HG02571 (cell line): Measurements from ENCODE around the gene LMAN1L.
"Not testable (repeated sequence)": the region's sequence is repeated elsewhere in the genome, so short reads cannot be mapped to it uniquely, and the experiment has no call there.

ENCODE experiments used
- ATAC-seq: cut with Tn5 transposase; IDR thresholded peaks from one replicate; pipeline ENCODE4 v1.9.1; 2021; ENCODE audit warnings: mild to moderate bottlenecking, moderate library complexity; ENCODE audit not compliant: unreplicated experiment

LMAN1L gene

DNA sequence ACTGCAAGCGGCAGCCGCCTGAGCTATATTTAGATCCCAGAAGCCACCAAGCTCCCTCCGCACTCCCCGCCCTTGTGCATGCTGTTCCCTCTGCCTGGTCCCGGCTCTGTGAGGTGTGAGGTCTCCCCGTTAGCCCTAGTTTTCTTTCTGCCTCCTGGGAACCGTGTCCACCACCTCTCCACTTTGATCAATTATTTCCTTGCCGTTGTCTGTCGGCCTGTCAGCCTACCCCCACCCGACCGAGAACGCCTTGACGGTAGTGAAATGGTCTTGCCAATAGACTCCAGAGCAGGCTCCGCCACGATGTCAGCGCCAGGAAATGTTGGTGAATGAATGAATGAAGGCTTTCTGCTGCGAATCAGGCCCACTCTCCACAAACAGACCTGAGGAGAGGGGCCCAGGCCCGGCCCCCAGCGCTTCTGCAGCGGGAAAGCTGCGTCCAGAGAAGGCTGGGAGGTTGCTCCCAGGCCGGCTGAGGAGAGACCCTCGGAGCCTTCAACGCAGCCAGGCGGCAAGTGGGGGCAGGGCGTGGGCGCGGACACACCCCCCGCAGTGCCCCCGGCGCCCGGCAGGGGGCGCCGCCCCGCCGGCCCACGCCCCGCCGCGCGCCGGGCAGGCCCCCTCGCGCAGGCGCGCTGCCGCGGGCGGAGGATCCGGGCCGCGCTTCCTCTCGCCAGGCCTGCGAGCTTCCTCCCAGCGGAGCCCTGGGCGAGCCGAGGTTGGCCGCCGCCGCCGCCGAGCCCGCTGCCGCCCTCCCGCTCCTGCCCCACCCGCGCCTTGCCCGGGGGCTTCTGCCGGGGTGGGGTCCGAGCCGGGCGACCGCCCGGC, 31.0 kb upstream of the LMAN1L start, which contains the start of gene CSK:
Gene CSK (plus strand): TSS at position 650 of the 828 bp plus-strand sequence. CDS start 16,218 bp downstream, outside the sequence.
- peak; percentile 33 for ATAC-seq

DNA sequence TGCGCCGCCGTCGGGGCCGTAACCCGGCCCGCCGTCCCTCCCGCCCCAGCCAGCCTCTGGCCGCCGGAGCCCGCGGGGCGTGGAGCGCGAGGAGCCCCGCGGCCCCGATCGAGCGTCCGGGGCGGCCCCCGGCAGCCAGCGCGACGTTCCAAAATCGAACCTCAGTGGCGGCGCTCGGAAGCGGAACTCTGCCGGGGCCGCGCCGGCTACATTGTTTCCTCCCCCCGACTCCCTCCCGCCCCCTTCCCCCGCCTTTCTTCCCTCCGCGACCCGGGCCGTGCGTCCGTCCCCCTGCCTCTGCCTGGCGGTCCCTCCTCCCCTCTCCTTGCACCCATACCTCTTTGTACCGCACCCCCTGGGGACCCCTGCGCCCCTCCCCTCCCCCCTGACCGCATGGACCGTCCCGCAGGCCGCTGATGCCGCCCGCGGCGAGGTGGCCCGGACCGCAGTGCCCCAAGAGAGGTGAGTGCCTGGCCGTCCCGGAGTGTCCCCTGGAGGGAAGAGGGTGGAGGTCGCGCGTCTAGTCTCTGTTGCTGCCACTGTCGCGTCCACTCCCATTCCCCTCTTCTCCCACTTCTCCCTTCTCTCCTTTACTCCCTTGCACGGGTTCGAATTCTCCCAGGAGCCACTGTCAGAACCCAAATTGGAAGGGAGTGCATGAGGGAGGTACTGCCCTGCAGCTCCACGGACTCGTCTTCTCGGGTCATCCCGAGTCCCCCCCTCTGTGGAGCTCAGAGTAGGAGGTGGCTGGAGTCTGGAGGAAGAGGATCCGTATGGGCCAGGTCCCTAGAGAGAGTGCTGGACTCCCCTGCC, 30.2 kb upstream of the LMAN1L start:
- peak; percentile 4 for ATAC-seq

DNA sequence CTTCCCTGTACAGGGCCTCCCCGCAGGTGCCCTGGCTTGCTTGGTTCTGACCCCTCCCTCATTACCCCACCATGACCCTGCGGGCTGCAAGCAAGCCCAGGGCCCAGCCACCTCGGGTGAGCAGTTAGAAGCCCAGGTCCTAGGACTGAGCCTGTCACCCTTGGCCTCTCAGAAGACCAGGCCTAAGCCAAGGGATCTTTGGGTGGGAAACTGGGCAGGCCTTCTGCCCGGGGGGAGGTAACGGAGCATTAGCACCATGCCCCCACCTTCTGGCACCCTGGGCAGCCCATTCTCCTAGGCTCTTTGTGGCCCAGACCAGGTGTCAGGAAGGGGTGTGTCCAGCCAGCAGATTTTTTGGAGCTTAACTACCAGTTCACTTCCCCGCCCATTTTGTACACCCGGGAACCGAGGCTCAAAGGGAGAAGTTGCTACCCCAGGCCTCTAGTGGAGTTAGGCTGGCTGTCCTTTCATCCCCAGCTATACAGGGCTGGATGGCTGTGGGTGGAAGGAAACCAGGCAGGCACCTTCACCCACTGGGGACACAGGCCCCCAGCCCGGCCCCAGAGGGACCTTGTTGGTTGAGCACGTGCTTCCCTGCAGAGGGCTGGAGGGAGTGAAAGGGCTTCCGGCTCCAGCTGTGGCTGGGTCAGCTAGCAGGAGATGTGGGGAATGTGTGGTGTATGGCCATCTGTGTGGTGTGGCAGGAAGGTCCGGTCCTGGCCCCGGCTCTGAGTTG, 29.4 kb upstream of the LMAN1L start:
- no peak for ATAC-seq

DNA sequence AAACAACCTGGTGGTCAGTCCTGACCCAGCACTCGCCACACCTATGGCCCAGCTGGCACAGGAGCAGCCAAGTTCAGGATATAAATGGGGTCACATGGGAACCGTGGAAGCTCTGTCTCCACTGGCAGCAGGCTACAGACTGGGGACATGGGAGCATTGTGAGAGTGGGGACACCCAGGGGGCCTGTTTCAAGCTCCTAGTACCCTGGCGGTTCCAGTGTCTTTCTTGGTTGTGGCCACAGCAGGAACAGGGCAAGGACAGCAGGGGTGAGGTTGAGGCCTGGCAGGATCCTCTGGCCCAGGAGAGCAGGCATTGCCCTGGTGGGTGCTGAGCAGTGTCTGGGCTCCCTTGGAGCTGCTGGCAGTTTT, 28.8 kb upstream of the LMAN1L start:
- ATAC-seq = no peak

DNA sequence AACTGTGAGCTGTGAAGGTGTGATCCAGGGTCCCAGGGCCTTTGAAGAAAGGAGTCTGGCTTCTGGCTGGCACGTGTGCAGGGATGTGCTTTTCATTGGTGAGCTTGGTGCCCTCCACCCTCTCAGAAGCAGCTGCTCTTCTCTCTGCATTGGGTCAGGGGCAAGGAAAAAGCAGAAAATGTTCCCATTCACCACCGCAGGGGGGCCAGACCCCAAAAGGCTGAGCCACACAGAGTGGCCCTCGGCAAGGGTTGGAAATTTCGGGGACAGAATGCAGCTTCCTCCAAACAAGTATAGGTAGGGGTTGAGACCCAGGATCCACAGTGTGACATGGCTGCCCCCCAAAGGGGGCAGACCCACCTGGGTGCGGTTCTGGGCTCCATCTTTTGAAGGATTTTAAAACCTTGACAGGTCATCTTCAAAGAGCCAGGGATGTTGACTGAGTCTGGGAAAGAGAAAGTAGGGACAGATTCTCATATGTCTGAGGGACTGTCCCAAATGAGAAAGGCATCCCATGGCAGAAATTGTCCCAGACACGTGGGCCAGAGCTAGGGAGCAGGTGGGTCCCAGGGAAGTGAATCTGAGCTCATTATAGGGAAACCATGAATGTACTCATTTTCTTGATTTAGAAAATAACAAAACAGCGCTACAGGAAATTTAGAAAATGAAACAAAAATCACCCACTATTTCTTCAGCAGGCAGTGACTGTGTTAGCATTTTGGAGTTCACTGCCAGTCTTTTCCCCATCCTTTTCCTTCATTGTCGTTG, 28.0 kb upstream of the LMAN1L start:
- ATAC-seq = no peak

DNA sequence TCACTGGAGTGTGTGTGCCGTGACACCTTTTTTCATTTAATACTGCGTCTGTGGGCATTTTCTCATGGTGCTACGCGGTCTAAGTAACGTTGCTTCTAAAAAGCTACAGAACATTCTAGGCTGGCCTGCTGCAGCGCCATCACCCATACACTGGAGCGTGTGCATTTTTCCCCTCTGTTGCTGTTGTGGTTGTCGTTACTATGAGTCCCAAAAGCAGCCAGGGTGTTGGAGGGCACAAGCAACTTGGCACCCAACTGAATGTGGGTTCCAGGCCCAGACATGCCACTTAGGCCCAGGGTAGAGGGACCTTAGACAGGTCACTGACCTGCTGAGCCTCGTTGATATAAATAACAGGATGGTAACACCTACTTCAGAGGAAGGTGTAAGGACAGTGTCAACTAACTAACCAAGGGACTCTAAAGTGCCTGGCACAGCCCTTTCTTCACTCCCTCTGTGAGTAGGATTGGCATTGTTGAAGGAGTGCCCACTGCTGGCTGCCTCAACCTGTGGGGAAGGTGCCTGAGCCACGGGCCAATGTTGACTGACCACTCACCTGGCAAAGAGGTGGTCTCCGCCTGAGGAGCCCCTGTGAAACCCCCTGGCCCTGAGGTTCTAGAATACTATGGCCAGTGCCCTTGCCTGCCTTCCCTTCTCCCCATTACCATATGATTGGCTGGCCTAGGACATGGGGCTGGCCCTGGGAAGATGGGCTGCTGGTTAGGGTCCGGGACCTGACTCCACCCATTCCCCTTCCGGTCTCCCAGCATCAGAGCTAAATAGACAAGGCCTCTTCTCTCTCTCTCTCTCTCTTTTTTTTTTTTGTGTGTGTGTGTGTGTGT, 27.2 kb upstream of the LMAN1L start:
- no peak for ATAC-seq

DNA sequence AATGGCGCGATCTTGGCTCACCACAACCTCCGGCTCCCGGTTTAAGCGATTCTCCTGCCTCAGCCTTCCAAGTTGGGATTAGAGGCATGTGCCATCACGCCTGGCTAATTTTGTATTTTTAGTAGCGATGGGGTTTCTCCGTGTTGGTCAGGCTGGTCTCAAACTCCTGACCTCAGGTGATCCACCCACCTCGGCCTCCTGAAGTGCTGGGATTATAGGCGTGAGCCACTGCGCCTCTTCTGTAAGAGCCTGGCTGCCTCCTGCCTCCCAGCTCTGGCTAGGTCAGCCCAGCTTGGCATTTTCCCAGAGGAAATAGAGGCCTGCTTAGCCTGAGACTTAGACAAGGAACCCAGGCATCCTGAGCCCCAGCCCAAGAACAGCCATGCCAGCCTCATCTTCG, 26.6 kb upstream of the LMAN1L start:
- not testable (repeated sequence) for ATAC-seq

DNA sequence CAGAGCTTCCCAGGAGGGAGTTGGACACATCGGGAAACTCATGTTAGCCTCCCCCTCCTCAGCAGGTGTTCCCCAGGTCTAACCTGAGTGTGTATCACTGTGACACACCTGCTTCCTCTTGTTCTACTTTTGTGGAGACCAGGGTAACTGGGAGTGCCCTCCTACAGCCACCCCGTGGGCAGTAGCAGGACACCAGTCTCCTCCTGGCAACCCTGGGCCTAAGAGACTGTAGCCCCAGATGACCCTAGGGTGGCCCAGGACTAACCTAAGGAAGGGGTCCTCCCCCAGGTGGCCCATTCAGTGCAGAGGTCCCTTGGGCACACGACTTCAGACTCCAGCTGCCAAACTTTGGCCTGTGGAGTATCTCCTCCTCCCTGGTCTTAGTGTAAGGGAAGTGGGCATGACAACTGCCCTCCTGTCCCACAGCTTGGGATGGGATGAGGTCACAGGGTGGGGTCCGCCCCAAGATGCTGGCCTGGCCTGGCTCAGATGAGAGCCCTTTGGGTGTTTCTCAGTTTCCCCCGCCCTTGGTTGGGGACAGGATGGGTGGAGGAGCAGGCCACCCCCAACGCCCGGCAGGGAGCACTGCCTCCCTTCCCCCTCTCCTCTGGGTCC, 26.0 kb upstream of the LMAN1L start:
- no peak for ATAC-seq

DNA sequence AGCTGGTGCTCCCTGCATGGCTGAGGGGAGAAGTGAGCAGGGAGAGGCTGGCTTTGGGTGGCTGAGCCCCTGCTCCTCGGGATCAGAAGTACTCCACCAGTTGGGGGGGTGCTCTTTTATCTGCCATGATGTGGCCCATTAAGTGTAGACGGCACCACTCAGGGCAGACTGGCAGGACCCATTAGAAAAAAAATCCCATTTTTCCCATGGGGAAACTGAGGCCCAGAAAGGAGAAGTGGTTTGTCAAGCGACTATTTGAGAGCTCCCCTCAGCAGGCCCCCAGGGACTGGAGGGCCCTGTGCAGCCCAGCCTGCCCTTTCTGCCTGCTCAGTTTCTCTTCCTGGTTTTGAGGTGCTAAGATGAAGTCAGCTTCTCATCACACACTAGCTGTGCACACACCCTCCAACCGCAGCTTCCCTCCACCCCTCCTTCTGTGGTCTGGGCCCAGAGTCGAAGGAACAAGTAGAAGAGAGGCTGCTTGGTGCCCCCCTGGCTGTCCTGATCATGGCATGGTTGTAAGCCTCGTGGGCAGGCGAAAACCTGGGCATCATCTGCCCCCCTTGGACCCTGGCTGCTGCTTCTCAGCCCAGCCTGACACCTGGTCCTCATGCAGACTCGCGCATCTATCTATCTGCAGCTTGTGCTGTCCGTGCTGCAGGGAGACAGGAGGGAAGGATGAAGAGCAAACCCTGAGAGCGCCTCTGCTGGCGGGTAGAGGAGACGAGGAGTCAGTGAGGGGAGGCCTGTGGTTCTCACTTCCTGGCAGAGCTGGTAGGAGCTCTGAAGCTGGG, 25.2 kb upstream of the LMAN1L start:
- peak; percentile 48 for ATAC-seq

DNA sequence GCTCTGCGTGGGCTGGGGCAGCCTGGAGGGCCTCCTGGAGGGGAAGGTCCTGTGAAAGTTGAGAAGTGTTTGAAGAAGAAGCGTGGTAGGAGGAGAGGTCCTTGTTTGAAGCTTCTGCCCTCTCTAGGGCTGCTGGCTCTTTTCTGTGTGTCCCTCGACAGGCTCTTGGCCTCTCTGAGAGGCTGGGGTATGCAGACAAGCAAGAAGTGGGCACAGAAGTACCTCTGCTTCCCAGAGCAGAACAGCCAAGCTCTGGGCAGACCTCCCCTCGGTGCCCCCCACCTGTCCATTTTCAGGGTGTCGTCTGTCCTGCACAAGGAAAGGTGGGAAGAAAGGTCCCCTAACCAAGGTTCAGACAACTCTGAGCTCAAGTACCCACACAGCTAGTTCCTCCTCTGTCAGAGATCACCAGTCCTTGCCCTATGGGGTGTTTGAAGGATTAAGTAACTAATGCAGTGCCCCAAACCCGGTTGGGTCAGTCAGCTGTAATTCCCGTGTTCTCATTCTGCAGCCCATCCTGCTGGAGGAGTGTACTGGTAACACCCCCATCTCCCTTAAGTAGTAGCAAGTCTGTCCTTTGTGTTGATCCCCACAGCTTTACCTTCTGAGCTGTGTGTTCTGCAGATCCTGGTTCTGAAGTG, 24.5 kb upstream of the LMAN1L start:
- ATAC-seq = no peak

DNA sequence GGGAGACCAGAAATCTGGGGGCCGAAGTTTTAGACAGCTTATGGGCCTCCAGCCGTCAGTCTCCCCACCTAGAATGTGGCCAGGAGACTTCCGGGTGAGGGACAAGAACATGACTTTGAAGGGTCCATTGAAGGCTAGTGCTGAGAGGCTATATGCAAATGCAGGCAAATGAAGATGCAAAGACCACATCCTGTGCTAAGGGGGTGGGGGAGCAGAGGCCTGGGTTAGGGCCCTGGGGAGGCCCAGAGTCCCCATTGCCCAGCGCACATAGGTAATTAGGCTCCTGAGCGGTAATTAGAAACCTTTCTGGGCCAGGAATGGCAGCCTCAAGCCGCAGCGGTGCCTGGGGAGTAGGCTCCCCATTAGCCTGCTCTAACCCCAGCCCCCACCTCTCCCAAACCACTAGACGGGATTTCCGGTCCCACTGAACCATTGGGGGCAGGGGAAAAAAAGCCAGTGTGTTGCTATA, 23.9 kb upstream of the LMAN1L start:
- ATAC-seq = no peak

DNA sequence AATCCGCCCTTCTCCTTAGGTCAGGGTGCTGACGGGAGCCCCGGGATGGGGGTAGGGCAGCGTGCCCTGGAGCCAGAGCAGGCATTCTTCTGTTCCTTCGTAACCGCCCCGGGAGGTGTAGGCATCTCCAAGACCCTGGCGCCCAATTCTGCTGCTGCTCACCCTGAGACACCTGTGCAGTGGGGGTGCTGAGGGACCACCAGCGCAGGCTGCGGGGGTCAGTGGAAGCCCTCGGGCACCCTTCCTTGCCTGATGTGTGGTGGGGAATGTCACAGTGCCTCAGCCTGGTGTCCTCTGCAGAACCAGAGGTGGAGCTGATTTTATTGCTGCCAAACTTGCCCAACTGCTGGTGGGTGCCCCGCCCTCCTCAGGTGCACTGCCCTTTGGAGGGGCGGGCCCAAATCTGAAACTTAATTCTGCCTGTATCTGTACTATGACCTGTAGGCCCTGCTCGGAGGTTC, 23.4 kb upstream of the LMAN1L start:
- no peak for ATAC-seq

DNA sequence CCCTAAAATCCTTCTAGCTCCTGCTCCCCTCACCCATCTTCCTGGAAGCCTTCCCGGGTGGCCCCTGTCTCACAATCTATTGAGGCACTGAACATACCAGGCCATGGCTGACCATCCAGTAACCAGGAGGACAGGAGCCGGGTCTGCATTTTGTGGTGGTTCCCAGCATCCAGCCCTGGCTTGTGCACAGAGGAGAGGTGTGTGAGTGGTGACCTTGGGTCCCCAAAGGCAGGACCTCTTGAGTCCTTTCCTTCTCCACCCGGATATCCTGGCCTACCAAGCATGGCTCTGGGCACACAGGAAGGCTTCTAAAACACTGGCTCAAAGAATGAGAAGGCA, 22.9 kb upstream of the LMAN1L start:
- no peak for ATAC-seq

DNA sequence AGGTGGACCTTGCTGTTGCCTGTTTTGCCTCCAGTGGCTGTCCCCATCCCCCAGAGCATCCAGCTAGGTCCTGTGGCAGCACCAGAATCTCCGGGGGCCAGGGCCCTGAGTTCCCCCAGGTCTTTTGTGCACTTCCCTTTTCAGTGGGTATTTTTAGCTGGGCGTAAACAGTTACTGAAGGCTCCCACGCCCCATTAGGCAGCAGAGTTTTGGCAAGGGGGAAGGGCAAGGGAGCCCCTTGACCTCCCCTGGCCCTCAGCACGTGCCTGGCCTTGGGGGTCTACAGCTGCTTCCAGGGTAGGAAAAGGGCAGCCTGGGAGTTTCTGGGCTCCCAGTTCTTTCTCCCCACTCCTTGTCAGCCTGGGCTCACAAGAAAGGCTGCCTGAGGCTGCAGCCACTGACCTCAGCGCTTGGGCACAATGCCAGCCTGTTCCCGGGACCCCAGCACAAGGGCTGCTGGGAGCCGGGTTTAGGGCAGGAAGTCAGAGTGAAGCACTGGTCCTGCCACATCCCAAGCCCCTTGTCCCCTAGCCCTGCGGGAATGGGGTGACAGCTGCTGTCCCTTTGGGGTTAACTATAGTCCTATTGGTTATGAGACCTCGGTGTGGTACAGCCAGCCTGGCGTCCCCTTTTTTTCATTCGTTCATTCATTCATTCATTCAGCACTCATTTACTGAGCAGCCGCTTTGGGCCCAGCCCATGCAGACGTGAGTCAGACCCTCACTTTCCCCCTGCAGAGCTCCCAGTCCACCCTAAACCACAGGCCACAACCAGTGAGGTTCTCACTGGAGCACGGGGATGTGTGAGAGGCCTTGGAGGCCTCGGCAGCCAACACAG, 22.3 kb upstream of the LMAN1L start:
- no peak for ATAC-seq

DNA sequence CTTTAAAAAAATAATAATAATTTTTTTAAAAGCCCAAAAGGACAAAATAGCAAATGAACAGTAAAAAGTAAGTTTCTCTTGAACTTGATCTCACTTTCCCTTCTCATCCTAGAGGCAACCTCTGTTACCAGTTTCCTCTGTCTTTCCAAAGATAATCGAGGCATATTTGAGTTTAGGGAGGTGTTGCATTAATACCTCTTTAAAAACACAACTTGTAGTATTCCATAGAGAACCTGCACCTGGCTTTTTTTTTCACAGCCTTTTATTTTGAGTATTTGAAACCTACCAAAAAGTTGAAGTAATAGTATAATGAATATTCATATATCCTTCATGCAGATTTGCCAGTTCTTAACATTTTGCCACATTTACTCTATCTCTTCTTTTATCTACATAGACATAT, 21.6 kb upstream of the LMAN1L start:
- ATAC-seq = no peak

DNA sequence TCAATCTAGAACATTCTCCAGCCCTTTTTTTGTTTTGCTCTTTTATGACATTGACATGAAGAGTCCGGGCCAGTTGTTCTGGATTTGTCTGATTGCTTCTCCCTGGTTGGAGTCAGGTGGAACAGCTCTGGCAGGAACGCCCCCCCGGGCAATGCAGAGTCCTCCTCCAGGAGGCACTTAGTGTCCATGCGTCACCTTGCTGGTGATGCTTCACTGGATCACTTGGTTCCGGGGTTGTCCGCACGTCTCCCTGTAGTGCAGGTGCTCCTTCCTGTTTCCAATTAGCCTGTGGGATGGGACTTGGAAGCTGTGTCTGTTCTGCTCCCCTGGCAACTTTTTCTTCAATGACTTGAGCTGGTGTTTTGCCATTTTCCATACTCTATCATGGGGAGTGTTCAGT, 21.0 kb upstream of the LMAN1L start:
- no peak for ATAC-seq
